HepG2 (cell line): ENCODE data around the gene ENHO.

Source experiments
- FIP1L1 ChIP-seq: fragments of 200-400 bp; formaldehyde crosslinking; IDR thresholded peaks from 2 replicates; pipeline ENCODE4 v1.6.1; 2018; ENCODE audit warnings: low read depth, mild to moderate bottlenecking, low read length, moderate library complexity, borderline replicate concordance; ENCODE audit not compliant: insufficient read depth
- POLR2A ChIP-seq, 2 experiments: IDR thresholded peaks; 2 replicates each; pipeline ENCODE4 v1.6.1; 2011; ENCODE audit warnings: low read depth in 2 of 2, low read length in 2 of 2, mild to moderate bottlenecking in 1 of 2, moderate library complexity in 1 of 2; ENCODE audit not compliant: insufficient read depth in 1 of 2
- ZNF121 ChIP-seq: sonication (generic); formaldehyde crosslinking; IDR thresholded peaks from 2 replicates; pipeline ENCODE4 v1.5.0; 2020; ENCODE audit warnings: mild to moderate bottlenecking, missing genetic modification reagents
- ZZZ3 ChIP-seq: sonication (generic); formaldehyde crosslinking; IDR thresholded peaks from 2 replicates; pipeline ENCODE4 v1.4.0; 2020; ENCODE audit warnings: missing genetic modification reagents, mild to moderate bottlenecking, borderline replicate concordance
- TF ChIP-seq, protein P1 (sequence below): sonication (generic); formaldehyde crosslinking; IDR thresholded peaks from 2 replicates; pipeline ENCODE4 v1.5.0; 2020; ENCODE audit warnings: mild to moderate bottlenecking, missing genetic modification reagents, moderate library complexity

DNA sequence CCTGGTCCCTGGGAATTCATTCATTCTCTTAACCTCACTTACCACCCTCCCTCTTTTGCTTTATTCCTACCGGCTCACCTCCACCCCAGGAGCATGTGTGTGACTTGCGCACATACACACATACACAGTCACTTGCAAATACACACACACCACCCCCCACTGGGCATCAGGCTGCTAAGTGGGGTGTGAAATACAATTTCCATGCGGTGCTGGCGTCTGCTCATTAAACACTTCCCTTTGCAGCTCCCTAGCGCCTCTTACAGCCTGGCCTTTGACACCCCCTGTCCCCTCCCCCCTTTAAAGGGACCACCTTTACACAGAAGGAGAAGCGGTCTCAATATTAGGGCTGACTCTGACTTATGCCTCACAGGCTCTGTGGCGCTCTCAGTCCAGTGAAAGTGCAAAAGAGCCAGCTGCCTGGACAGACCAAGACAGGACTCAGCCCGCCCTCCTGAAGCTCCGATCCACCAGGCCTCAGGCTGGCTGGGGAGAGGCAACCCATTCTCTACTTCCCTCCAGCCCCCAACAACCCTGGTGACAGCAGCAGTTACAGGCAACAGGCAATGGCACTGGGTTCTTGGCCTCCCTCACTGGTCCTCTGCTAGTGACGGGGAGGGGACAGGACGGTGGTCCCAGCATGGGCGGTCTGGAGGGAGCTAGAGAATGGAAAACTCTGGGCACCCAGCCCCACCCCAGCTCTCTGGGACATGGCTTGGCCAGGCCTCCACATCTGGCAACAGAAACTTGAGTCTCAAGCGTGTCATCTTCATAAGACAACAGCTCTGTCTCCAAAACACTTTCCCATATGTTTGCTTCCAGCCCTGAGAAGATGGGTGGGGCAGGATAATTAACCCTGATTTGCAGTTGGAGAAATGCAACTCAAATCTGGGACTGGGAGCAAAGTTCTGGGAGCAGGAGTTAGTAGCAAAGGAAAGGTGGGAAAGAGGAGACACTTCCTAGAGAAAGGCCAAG, 12.0 kb downstream of the ENHO start:
- TF ChIP-seq, protein P1, sequence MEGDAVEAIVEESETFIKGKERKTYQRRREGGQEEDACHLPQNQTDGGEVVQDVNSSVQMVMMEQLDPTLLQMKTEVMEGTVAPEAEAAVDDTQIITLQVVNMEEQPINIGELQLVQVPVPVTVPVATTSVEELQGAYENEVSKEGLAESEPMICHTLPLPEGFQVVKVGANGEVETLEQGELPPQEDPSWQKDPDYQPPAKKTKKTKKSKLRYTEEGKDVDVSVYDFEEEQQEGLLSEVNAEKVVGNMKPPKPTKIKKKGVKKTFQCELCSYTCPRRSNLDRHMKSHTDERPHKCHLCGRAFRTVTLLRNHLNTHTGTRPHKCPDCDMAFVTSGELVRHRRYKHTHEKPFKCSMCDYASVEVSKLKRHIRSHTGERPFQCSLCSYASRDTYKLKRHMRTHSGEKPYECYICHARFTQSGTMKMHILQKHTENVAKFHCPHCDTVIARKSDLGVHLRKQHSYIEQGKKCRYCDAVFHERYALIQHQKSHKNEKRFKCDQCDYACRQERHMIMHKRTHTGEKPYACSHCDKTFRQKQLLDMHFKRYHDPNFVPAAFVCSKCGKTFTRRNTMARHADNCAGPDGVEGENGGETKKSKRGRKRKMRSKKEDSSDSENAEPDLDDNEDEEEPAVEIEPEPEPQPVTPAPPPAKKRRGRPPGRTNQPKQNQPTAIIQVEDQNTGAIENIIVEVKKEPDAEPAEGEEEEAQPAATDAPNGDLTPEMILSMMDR (CRISPR knock-in tag), result no peak
- TF ChIP-seq POLR2A (IDR thresholded peaks at IDR 0.05; ENCODE audit: insufficient read depth in 1 of 2, low read depth in 2 of 2, low read length in 2 of 2), result no peak
- no peak for TF ChIP-seq ZNF121 (CRISPR knock-in tag)
- TF ChIP-seq FIP1L1, result no peak
- TF ChIP-seq ZZZ3 (CRISPR knock-in tag), result no peak
